ENCODE data around the gene GINM1.
A peak's percentile ranks its signal among the peaks of the same experiment; 100 is the strongest.

GINM1 gene

GRCh38 chr6:149593408-149593807 lies 27.2 kb downstream of the GINM1 start:
- DNase-seq (ENCODE audit: low read depth): no peak

DNA sequence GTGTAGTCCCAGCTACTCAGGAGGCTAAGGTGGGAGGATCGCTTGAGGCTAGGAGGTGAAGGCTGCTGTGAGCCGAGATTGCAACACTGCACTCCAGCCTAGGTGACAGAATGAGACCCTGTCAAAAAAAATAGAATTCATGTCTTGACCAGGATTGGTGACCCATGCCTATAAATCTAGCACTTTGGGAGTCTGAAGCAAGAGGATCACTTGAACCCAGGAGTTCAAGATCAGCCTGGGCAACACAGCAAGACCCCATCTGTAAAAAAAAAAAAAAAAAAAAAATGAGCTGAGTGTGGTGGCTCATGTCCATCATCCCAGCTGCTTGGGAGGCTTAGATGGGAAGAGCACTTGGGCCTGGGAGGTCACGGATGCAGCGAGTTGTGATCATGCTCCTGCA lies 34.3 kb downstream of the GINM1 start:
- no peak for DNase-seq (ENCODE audit: low read depth)

GRCh38 chr6:149608381-149608982 lies 42.3 kb downstream of the GINM1 start:
- DNase-seq (ENCODE audit: low read depth): no peak

DNA sequence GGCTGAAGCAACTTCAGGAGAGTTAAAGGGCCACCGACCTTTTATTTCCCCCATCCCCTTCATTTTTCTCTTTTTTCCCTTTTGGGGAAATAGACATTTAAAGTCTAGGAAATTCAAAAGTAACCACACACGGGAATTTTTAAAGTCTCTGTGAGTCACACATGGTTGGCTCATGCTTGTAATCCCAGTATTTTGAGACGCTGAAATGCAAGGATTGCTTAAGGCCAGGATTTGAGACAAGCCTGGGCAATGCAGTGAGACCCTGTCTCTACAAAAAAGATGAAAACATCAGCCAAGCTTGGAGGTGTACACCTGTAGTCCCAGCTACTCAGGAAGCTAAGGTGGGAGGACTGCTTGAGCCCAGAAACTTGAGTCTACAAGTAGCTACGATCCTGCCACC lies 48.2 kb downstream of the GINM1 start:
- DNase-seq (ENCODE audit: low read depth): peak; percentile 5

DNA sequence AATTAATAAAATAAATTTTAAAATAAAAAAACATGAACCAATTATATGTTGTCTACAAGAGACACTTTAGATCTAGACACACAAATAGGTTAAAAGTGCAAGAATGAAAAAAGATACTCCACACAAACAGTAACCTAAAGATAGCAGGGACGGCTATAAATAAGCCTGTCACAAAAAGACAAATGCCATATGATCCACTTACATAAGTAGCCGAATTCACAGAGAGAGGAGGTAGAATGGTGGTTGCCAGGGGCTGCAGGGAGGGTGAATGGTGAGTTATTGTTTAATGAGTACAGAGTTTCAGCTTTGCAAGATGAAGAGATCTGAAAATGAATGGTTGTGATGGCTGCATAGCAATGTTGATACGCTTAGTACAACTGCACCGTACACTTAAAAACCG lies 49.6 kb downstream of the GINM1 start:
- no peak for DNase-seq (ENCODE audit: low read depth)

DNA sequence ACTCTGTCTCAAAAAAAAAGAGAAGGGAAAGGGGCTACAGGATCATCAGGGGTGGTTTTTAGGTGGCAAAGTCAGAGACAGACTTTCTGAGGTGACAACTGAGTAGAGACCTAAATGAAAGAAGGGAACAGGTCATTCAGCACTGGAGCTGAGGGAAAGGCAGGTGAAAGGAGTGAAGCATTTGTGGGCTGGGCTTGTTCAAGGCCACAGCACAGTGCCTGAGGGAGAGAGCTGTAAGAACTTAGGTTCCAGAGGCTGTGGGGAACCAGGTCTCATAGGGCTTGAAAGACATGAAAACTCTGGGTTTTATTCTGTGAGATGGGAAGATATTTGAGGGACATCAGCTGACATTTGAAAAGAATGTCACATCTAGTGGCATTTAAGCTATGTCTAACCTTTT lies 61.5 kb downstream of the GINM1 start:
- no peak for DNase-seq (ENCODE audit: low read depth)

DNA sequence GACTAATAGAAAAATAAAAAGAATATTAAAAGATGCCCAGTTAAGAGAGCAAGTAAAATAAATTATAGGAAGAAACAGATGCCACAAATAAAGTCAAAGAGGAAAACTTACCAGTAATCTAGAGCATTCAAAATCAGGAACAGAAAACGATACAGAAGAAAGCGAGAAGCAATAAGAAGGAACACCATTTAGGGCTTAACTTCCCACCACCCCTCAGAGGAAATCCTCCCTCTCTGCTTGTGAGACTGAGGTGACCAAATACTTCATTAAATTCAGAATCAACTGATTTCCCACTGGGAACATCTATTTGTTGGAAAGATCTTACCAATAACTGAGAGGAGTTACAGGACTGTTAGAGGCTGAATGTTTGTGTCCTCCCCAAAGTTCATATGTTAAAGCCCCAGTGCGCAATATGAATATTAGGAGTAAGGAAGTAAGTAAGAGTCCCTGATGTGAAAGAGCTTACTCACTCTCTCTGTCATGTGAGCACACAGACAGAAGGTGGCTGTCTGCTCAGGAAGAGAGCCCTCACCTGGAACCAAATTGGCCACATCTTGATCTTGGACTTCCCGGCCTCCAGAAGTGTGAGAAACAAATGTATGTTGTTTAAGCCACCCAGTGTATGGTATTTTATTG lies 62.8 kb downstream of the GINM1 start:
- DNase-seq (ENCODE audit: low read depth): no peak

DNA sequence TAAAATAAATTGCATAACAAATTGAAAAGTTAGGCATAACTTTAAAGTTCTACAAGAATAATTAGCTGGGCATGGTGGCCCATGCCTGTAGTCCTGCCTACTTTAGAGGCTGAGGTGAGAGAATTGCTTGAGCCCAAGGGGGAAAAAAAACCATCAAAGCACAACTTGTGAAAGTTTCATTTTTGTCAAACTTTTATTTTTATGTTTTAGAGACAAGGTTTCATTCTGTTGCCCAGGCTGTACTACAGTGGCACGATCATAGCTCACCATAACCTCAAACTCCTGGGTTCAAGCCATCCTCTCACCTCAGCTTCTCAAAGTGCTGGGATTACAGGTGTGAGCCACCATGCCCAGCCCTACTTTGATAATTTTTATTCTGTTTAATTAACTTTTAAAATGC lies 68.1 kb downstream of the GINM1 start:
- DNase-seq (ENCODE audit: low read depth): no peak

DNA sequence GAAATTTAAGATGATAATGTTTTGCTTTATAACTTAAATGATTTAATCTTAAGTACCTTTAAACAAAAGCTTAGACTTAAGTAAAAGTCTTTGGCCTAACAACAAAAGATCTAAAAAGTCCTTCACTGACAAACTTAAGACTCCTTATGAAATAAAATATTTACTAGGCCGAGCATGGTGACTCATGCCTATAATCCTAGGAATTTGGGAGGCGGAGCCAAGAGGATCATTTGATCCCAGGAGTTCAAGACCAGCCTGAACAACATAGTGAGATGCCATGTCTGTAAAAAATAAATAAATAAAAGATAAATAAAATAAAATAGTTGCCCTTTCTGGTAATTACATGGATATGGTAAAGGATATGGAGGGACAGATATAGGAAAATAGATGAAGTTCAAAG lies 69.9 kb downstream of the GINM1 start:
- DNase-seq (ENCODE audit: low read depth): no peak

Measured in GM04503 (cell line).